Measurements from ENCODE around the gene PNKD.

Gene PNKD

DNA sequence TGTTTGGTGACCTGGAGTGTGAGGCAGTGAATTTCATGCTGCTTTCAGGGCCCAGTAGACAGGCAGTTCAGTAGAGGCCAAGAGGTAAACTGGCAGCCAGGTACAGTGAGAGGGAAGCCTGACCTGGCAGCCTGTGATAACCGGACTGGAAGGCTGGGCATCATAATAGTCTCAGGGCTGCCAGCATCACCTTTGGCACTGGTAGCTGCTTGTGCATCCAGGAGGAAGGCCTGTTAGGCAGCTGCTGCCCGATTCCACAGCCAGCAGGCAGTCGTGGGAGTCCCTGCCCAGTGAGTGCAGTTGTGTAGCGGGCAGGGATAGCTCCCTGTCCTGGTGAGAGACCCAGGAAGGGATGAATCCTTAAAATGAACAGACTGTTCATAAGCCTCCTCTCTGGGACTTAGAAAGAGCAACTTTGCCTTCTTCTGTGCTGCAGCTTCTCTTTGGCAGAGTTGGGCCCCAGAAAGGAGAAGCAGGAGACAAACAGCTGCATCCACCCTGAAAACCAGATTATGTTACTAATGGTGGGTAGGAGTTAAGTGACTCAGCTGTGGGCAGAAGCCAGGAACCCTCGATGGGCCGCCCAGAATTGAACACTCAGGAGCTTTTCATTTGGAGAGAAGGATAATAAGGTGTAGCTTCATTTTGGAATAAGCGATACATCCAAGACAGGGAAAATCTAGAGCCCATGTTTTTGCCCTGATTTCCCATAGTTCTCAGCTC lies 17.6 kb upstream of the PNKD start:
- H3K4me3 ChIP-seq (ENCODE audit: control insufficient read depth, low read depth, low read length) = no peak overlapping the region
- TF ChIP-seq, protein P1, sequence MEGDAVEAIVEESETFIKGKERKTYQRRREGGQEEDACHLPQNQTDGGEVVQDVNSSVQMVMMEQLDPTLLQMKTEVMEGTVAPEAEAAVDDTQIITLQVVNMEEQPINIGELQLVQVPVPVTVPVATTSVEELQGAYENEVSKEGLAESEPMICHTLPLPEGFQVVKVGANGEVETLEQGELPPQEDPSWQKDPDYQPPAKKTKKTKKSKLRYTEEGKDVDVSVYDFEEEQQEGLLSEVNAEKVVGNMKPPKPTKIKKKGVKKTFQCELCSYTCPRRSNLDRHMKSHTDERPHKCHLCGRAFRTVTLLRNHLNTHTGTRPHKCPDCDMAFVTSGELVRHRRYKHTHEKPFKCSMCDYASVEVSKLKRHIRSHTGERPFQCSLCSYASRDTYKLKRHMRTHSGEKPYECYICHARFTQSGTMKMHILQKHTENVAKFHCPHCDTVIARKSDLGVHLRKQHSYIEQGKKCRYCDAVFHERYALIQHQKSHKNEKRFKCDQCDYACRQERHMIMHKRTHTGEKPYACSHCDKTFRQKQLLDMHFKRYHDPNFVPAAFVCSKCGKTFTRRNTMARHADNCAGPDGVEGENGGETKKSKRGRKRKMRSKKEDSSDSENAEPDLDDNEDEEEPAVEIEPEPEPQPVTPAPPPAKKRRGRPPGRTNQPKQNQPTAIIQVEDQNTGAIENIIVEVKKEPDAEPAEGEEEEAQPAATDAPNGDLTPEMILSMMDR (IDR thresholded peaks at IDR 0.05; ENCODE audit: control insufficient read depth, insufficient read depth, low read depth, low read length, missing control alignments) = no peak
- DNase-seq (ENCODE audit: low read depth) = no peak

DNA sequence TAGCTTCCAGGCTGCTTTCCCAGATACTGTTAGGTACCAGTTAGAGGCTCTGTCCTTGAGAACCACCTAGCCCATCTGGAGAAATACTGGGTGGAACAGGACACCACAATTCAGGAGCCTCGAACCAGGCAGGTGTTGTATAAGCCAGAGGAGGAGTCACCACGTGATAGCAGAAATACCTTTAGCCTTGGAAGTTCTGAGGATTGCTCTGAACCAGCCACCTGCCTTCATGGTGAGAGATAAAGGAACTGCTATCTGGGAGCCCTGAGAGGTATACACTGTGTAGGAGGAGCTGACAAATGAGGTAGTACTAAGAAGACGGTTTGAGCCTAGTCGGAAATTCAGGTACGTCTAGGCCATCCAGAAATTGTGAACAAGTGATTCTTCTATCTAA lies 17.1 kb upstream of the PNKD start:
- TF ChIP-seq, protein P1 (IDR thresholded peaks at IDR 0.05; ENCODE audit: control insufficient read depth, insufficient read depth, low read depth, low read length, missing control alignments) = no peak
- H3K4me3 ChIP-seq (ENCODE audit: control insufficient read depth, low read depth, low read length) = no peak overlapping the region
- no peak for DNase-seq (ENCODE audit: low read depth)

DNA sequence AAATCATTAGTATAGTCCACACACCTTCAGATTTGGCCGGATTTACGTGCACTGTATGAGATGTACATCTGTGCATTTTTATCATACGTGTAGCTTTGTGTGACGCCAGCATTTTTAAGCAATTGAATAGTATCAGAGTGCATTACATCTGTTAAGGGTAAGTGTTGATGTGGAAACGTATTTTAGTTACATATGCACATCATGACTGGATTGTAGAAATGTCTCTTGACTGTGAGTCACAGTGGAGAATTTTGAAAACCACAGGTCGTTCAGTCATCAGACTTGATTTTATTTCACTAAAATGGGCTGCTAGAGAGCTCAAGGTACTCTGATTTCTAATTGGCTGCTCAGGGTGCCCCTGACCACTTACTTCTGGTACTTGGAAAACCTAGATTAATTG lies 14.9 kb upstream of the PNKD start:
- TF ChIP-seq, protein P1 (IDR thresholded peaks at IDR 0.05; ENCODE audit: control insufficient read depth, insufficient read depth, low read depth, low read length, missing control alignments) = no peak
- DNase-seq (ENCODE audit: low read depth) = peak; percentile 44

DNA sequence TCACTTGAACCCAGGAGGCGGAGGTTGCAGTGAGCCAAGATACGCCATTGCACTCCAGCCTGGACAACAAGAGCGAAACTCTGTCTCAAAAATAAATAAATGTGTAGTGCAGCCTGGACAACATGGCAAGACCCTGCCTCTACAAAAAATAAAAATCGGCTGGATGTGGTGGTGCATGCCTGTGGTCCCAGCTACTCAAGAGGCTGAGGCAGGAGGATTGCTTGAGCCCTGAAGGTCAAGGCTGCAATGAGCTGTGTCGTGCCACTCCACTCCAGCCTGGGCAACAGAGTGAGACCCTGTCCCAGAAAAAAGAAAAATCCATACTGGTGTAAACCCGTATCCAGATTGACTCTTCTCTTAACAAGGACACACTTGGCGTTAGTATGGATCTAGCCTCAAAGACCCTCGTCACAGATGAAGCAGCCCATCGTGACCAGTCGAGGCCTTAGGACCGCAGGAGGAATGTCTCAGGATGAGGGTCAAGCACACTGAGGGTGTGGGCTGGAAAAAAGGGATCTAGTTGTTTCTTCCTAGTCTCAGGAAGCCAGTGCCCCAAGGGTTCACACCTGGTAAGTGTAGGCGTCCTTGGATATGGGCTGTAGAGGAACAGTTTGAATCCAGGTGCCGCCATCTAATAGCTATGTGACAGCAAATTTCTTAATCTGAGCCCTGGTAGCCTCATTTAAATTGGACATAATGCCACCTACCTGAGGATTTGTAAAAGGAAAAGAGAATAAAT lies 13.5 kb upstream of the PNKD start:
- no peak for DNase-seq (ENCODE audit: low read depth)
- TF ChIP-seq, protein P1 (IDR thresholded peaks at IDR 0.05; ENCODE audit: control insufficient read depth, insufficient read depth, low read depth, low read length, missing control alignments) = no peak
- H3K4me3 ChIP-seq (ENCODE audit: control insufficient read depth, low read depth, low read length) = no peak overlapping the region

More for the DNA sequence above, 14.9 kb upstream of the PNKD start:
- no peak overlapping the region for H3K4me3 ChIP-seq (ENCODE audit: control insufficient read depth, low read depth, low read length)

DNA sequence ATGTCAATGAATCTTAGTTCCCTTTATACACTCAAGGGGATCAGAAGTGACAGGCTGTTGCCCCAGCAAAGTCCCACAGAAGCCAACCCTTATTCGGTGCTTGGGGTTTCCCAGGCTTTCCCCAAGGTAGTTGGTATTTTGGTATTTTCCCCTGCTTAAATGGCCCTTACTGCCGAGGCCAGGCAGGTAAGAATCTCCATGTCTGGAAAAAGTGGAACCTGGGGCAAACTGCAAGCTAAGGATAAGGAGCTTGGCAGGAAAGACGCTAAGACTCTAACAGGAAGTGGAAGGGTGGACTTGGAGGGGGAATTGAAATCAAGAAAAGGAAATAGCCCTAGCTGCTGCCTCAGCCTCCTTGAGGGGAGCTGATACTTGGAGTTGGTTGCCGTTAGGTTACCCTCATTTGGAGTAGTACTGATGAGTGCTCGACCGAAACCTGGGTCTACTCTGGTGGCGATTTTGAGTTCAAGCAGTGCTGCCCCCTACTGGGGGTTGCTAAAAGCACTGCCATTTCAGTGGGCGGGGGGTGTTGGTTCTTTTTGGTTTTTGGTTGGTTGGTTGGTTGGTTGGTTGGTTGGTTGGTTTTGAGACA lies 12.8 kb upstream of the PNKD start:
- no peak for DNase-seq (ENCODE audit: low read depth)
- no peak overlapping the region for H3K4me3 ChIP-seq (ENCODE audit: control insufficient read depth, low read depth, low read length)

More for the DNA sequence above, 12.8 kb upstream of the PNKD start:
- TF ChIP-seq, protein P1 (IDR thresholded peaks at IDR 0.05; ENCODE audit: control insufficient read depth, insufficient read depth, low read depth, low read length, missing control alignments) = peak; percentile 63
